GM06990 (cell line): Measurements from ENCODE around the gene PCDHGB4.

ENCODE experiments used
- DNase-seq: peaks from one replicate; pipeline ENCODE4 v3.0.0-alpha.2; 2011; ENCODE audit not compliant: insufficient read length; ENCODE audit errors: extremely low read depth
- H3K27me3 ChIP-seq: replicated peaks from 2 replicates; pipeline ENCODE4 v1.6.0; 2011; ENCODE audit warnings: low read length; ENCODE audit not compliant: control insufficient read depth, insufficient read depth
- H3K36me3 ChIP-seq: 2 replicates; pipeline ENCODE4 v1.5.1; 2011; ENCODE audit warnings: low read length; ENCODE audit not compliant: control insufficient read depth, insufficient read depth
- H3K4me3 ChIP-seq: replicated peaks from 2 replicates; pipeline ENCODE4 v1.5.1; 2011; ENCODE audit warnings: low read depth, mild to moderate bottlenecking, control low read depth, low read length
- CTCF ChIP-seq: IDR thresholded peaks from 2 replicates; pipeline ENCODE4 v1.5.1; 2011; ENCODE audit warnings: low read length, control low read depth, mild to moderate bottlenecking, inconsistent platforms; ENCODE audit not compliant: insufficient read depth, poor library complexity, severe bottlenecking

PCDHGB4 gene

GRCh38 chr5:141356133-141356532, 31.4 kb upstream of the PCDHGB4 start:
- Histone ChIP-seq H3K27me3 (no peaks in the 10 kb centered on the region), H3K4me3 (no peak overlapping the region), H3K36me3 (no peaks in the 10 kb centered on the region)
- DNase-seq: no peak
- no peak for TF ChIP-seq CTCF

GRCh38 chr5:141356950-141357349, 30.5 kb upstream of the PCDHGB4 start:
- no peak for DNase-seq
- Histone ChIP-seq H3K4me3 (no peak overlapping the region), H3K36me3 (no peaks in the 10 kb centered on the region), H3K27me3 (no peaks in the 10 kb centered on the region)
- no peak for TF ChIP-seq CTCF

GRCh38 chr5:141359790-141360426, 27.6 kb upstream of the PCDHGB4 start, which contains the start of gene PCDHGB2:
Gene PCDHGB2, plus strand, starts transcription at chr5:141359994. Its CDS starts 142 bp downstream, at chr5:141360136.
- peak; percentile 41 for DNase-seq
- no peaks in the 10 kb centered on the region for H3K36me3 ChIP-seq
- H3K4me3 ChIP-seq: peak within 1 kb of the TSS; percentile 77
- H3K27me3 ChIP-seq: no peaks in the 10 kb centered on the region
- peak; percentile 80 for TF ChIP-seq CTCF

GRCh38 chr5:141360685-141361084, 26.8 kb upstream of the PCDHGB4 start:
- Histone ChIP-seq H3K36me3 (no peaks in the 10 kb centered on the region), H3K4me3 (peak overlapping the region; percentile 77), H3K27me3 (no peaks in the 10 kb centered on the region)
- no peak for DNase-seq
- no peak for TF ChIP-seq CTCF

GRCh38 chr5:141362719-141363118, 24.8 kb upstream of the PCDHGB4 start:
- Histone ChIP-seq H3K36me3 (no peaks in the 10 kb centered on the region), H3K4me3 (no peak overlapping the region), H3K27me3 (no peaks in the 10 kb centered on the region)
- no peak for DNase-seq
- TF ChIP-seq CTCF: no peak
